Measurements from ENCODE around the gene CBX4. TPM values are rescaled to one million over a fixed set of nuclear protein-coding genes. Genes with fewer than 3 reads are reported as not detected.

The CBX4 gene
- total RNA-seq, 4 donors from 2014 or later = 0.26 to 8.4 (median 3.5) TPM

GRCh38 chr17:79814127-79814973 is 24.9 kb downstream of the CBX4 start:
- DNase-seq = no peak
- TF ChIP-seq POLR2A (IDR thresholded peaks at IDR 0.05) = no peak
- no peak for TF ChIP-seq CTCF (IDR thresholded peaks at IDR 0.05)
- H3K4me1 ChIP-seq = peaks cover 0 to 34% of the 10 kb centered on the region in 2 donors
- peaks cover 32 to 42% of the 10 kb centered on the region in 2 donors for H3K27me3 ChIP-seq
- H3K27ac ChIP-seq = no peak overlapping the region
- intact Hi-C loops (cut with DNase I; ENCODE audit: low total_unique reads) = no loop called here
- H3K36me3 ChIP-seq = no peaks in the 10 kb centered on the region
- no peaks in the 10 kb centered on the region for H3K9me3 ChIP-seq
- no peak overlapping the region for H3K4me3 ChIP-seq

- Histone ChIP-seq H3K27me3 (peaks cover 38 to 51% of the 10 kb centered on the region in 2 donors), H3K4me1 (peaks cover 0 to 34% of the 10 kb centered on the region in 2 donors), H3K4me3 (no peak overlapping the region), H3K27ac (no peak overlapping the region), H3K36me3 (no peaks in the 10 kb centered on the region), H3K9me3 (no peaks in the 10 kb centered on the region)
- TF ChIP-seq CTCF (IDR thresholded peaks at IDR 0.05) (no peak), POLR2A (IDR thresholded peaks at IDR 0.05) (no peak)
- DNase-seq = no peak
- intact Hi-C loops (cut with DNase I; ENCODE audit: low total_unique reads) = no loop called here
These were observed 25.7 kb downstream of the CBX4 start for GRCh38 chr17:79813297-79814126.

GRCh38 chr17:79812353-79813258 is 26.6 kb downstream of the CBX4 start:
- H3K9me3 ChIP-seq = no peaks in the 10 kb centered on the region
- no peak for DNase-seq
- H3K4me1 ChIP-seq = peaks cover 0 to 34% of the 10 kb centered on the region in 2 donors
- peaks cover 47 to 60% of the 10 kb centered on the region in 2 donors for H3K27me3 ChIP-seq
- no peaks in the 10 kb centered on the region for H3K36me3 ChIP-seq
- no peak overlapping the region for H3K4me3 ChIP-seq
- intact Hi-C loops (cut with DNase I; ENCODE audit: low total_unique reads) = no loop called here
- TF ChIP-seq CTCF (IDR thresholded peaks at IDR 0.05) = no peak
- no peak for TF ChIP-seq POLR2A (IDR thresholded peaks at IDR 0.05)
- H3K27ac ChIP-seq = no peak overlapping the region

GRCh38 chr17:79811868-79812352 is 27.3 kb downstream of the CBX4 start:
- Histone ChIP-seq H3K4me3 (no peak overlapping the region), H3K9me3 (no peaks in the 10 kb centered on the region), H3K27ac (no peak overlapping the region), H3K4me1 (peaks cover 0 to 34% of the 10 kb centered on the region in 2 donors), H3K36me3 (no peaks in the 10 kb centered on the region), H3K27me3 (peaks cover 47 to 64% of the 10 kb centered on the region in 2 donors)
- no peak for TF ChIP-seq POLR2A (IDR thresholded peaks at IDR 0.05)
- no peak for TF ChIP-seq CTCF (IDR thresholded peaks at IDR 0.05)
- intact Hi-C loops (cut with DNase I; ENCODE audit: low total_unique reads) = no loop called here
- no peak for DNase-seq
